HL-60 (cell line): Measurements from ENCODE around the gene CD2.

Experiments
- CTCF ChIP-seq: IDR thresholded peaks from one replicate; pipeline ENCODE4 v1.5.1; 2011; ENCODE audit warnings: low read length, control low read depth, inconsistent platforms; ENCODE audit not compliant: insufficient read depth
- POLR2AphosphoS5 ChIP-seq: IDR thresholded peaks from 2 replicates; pipeline ENCODE4 v1.6.1; 2012; ENCODE audit warnings: low read depth
- SPI1 ChIP-seq: IDR thresholded peaks from 2 replicates; pipeline ENCODE4 v1.6.1; 2012; ENCODE audit warnings: low read depth, mild to moderate bottlenecking, borderline replicate concordance

GRCh38 chr1:116732726-116733125, 21.5 kb upstream of the CD2 start:
- TF ChIP-seq CTCF: no peak
- TF ChIP-seq SPI1: no peak
- TF ChIP-seq POLR2AphosphoS5: no peak
